ENCODE data around the gene LRRC18. TPM values are rescaled to one million over a fixed set of nuclear protein-coding genes. Genes with fewer than 3 reads are reported as not detected.

The LRRC18 gene
- total and polyA plus RNA-seq, 2 donors (not counting 3 experiments of a cell fraction or from before 2014, with no cell fraction given) = not detected

- FAIRE-seq (no peak), DNase-seq (ENCODE audit: low read depth, low spot score) (no peak)
- dilution Hi-C loops (cut with MboI; ENCODE audit: extremely low pct_ligation_motif_present, low sequenced_read_pairs) (no loop called here), intact Hi-C loops (cut with micrococcal nuclease) (loop anchor here (10.0 kb wide), 1 partner anchor 577 kb away; no protein-coding TSS in a partner anchor)
- H3K4me2 ChIP-seq (ENCODE audit: insufficient read depth, low read length) = no peak overlapping the region
- H3K79me2 ChIP-seq (ENCODE audit: control insufficient read depth, insufficient read depth, low read length) = no peaks in the 10 kb centered on the region
- TF ChIP-seq POLR2AphosphoS5 (IDR thresholded peaks at IDR 0.05; ENCODE audit: insufficient read depth, low read depth, low read length) = no peak
- BruUV-seq (replicated peaks) = no TSS peak
- ChIA-PET CTCF (no interaction called here), POLR2A (no interaction called here)
- no peaks in the 10 kb centered on the region for H3K36me3 ChIP-seq (ENCODE audit: control insufficient read depth in 2 of 2, extremely low read depth in 1 of 2, insufficient read depth in 2 of 2, low read length in 2 of 2)
- H4K20me1 ChIP-seq (replicated peaks; ENCODE audit: control insufficient read depth, extremely low read depth, insufficient read depth, low read length) = no peaks in the 10 kb centered on the region
- no peaks in the 10 kb centered on the region for H3K27me3 ChIP-seq (ENCODE audit: control insufficient read depth in 2 of 2, insufficient read depth in 2 of 2, low read length in 2 of 2)
- no peak overlapping the region for H3K4me3 ChIP-seq (replicated peaks in 1 of 3; ENCODE audit: insufficient read depth in 1 of 3, low read depth in 1 of 3, low read length in 3 of 3)
- H3K9me3 ChIP-seq (replicated peaks; ENCODE audit: control insufficient read depth, insufficient read depth, low read length) = no peaks in the 10 kb centered on the region
- H3K9me1 ChIP-seq (replicated peaks; ENCODE audit: control insufficient read depth, extremely low read depth, insufficient read depth, low read length) = no peaks in the 10 kb centered on the region
- peaks cover 15% of the 10 kb centered on the region for H3K4me1 ChIP-seq (ENCODE audit: control insufficient read depth, extremely low read depth, insufficient read depth, low read length)
- H3K27ac ChIP-seq (ENCODE audit: insufficient read depth, low read depth, low read length) = no peak overlapping the region
- H2AFZ ChIP-seq (ENCODE audit: low read depth, low read length) = no peak overlapping the region
- no peak overlapping the region for H3K9ac ChIP-seq (replicated peaks; ENCODE audit: extremely low read depth, insufficient read depth, low read length)
Measured at GRCh38 chr10:48941427-48942075, 1.9 kb upstream of the LRRC18 start.

GRCh38 chr10:48940958-48941357 is 1.3 kb upstream of the LRRC18 start:
- Histone ChIP-seq H3K4me1 (ENCODE audit: control insufficient read depth, extremely low read depth, insufficient read depth, low read length) (peaks cover 9% of the 10 kb centered on the region), H3K9me3 (replicated peaks; ENCODE audit: control insufficient read depth, insufficient read depth, low read length) (no peaks in the 10 kb centered on the region), H3K27me3 (ENCODE audit: control insufficient read depth in 2 of 2, insufficient read depth in 2 of 2, low read length in 2 of 2) (no peaks in the 10 kb centered on the region), H3K9ac (replicated peaks; ENCODE audit: extremely low read depth, insufficient read depth, low read length) (no peak overlapping the region), H3K27ac (ENCODE audit: insufficient read depth, low read depth, low read length) (no peak overlapping the region), H3K36me3 (ENCODE audit: control insufficient read depth in 2 of 2, extremely low read depth in 1 of 2, insufficient read depth in 2 of 2, low read length in 2 of 2) (no peaks in the 10 kb centered on the region), H3K4me3 (replicated peaks in 1 of 3; ENCODE audit: insufficient read depth in 1 of 3, low read depth in 1 of 3, low read length in 3 of 3) (no peak overlapping the region), H4K20me1 (replicated peaks; ENCODE audit: control insufficient read depth, extremely low read depth, insufficient read depth, low read length) (no peaks in the 10 kb centered on the region), H3K4me2 (ENCODE audit: insufficient read depth, low read length) (no peak overlapping the region), H2AFZ (ENCODE audit: low read depth, low read length) (no peak overlapping the region), H3K79me2 (ENCODE audit: control insufficient read depth, insufficient read depth, low read length) (no peaks in the 10 kb centered on the region), H3K9me1 (replicated peaks; ENCODE audit: control insufficient read depth, extremely low read depth, insufficient read depth, low read length) (no peaks in the 10 kb centered on the region)
- FAIRE-seq (no peak), DNase-seq (ENCODE audit: low read depth, low spot score) (no peak)
- ChIA-PET POLR2A (no interaction called here), CTCF (no interaction called here)
- TF ChIP-seq FOS (IDR thresholded peaks at IDR 0.05; ENCODE audit: borderline replicate concordance, insufficient read depth, low read length) (no peak), POLR2A (IDR thresholded peaks at IDR 0.05; ENCODE audit: low read depth, low read length) (no peak), EZH2 (IDR thresholded peaks at IDR 0.05; ENCODE audit: borderline replicate concordance, low read depth, low read length, severe bottlenecking) (no peak), POLR2AphosphoS5 (IDR thresholded peaks at IDR 0.05; ENCODE audit: insufficient read depth, low read depth, low read length) (no peak), GATA2 (IDR thresholded peaks at IDR 0.05; ENCODE audit: insufficient read depth, insufficient read length, low read depth, low read length) (no peak), MYC (IDR thresholded peaks at IDR 0.05; ENCODE audit: low read depth, low read length) (no peak), MAX (IDR thresholded peaks at IDR 0.05; ENCODE audit: insufficient read depth, insufficient read length) (no peak), JUN (IDR thresholded peaks at IDR 0.05; ENCODE audit: borderline replicate concordance, insufficient read depth, insufficient read length, low read depth) (no peak), CTCF (IDR thresholded peaks at IDR 0.05; ENCODE audit: extremely low read depth in 1 of 2, insufficient read depth in 1 of 2, low read depth in 1 of 2, low read length in 2 of 2) (no peak)
- dilution Hi-C loops (cut with MboI; ENCODE audit: extremely low pct_ligation_motif_present, low sequenced_read_pairs) (no loop called here), intact Hi-C loops (cut with micrococcal nuclease) (loop anchor here (10.0 kb wide), 1 partner anchor 576 kb away; no protein-coding TSS in a partner anchor)
- BruUV-seq (replicated peaks) = no TSS peak
